ENCODE results near the gene PRRT3.

The PRRT3 gene

DNA sequence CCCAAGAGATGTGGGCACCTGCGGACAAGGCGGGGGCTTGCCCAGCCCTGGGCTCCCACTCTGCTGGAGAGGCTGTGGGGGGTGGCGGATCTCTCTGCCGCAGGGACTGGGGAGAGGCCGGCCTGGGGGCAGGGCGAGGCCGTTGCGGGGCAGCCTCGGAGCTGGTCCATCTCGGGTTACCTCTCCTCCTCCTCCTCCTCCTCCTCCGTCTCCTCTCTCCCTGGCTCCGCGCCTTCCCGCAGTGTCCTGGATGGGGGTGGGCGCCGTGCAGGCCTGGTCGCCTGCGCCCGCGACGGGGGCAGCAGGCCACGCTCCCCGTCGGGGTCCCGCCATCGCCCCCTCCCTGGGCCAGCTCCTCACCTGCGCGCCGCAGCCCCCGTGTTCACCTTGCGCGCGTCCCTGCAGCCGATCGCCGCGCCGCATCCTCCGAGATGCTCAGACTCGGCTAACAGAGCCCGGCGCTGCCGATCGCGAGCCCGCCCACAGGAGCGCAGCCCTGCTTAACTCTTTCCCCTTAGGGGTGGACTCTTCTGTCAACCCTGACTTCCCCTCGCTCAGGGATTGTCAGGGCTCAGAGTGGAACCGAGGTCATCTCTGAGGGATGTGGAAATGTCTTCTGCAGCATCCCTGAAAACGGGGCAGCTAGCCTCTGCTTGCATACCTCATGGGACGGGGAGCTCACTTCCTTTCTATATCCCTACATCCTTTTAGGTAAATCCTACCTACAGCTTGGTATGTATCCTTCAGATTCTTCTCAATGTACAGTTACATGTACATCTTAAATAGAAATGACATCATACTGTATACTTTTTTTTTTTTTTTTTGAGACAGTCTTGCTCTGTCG is at the start of gene PRRT3:
Gene PRRT3 (minus strand): TSS at position 447 of the 844 bp plus-strand sequence. CDS start 2,293 bp downstream, outside the sequence.
- TF ChIP-seq, protein P1, sequence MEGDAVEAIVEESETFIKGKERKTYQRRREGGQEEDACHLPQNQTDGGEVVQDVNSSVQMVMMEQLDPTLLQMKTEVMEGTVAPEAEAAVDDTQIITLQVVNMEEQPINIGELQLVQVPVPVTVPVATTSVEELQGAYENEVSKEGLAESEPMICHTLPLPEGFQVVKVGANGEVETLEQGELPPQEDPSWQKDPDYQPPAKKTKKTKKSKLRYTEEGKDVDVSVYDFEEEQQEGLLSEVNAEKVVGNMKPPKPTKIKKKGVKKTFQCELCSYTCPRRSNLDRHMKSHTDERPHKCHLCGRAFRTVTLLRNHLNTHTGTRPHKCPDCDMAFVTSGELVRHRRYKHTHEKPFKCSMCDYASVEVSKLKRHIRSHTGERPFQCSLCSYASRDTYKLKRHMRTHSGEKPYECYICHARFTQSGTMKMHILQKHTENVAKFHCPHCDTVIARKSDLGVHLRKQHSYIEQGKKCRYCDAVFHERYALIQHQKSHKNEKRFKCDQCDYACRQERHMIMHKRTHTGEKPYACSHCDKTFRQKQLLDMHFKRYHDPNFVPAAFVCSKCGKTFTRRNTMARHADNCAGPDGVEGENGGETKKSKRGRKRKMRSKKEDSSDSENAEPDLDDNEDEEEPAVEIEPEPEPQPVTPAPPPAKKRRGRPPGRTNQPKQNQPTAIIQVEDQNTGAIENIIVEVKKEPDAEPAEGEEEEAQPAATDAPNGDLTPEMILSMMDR (IDR thresholded peaks at IDR 0.05; ENCODE audit: extremely low read depth, missing control alignments), result no peak
- DNase-seq (ENCODE audit: low spot score), result peak; percentile 86

DNA sequence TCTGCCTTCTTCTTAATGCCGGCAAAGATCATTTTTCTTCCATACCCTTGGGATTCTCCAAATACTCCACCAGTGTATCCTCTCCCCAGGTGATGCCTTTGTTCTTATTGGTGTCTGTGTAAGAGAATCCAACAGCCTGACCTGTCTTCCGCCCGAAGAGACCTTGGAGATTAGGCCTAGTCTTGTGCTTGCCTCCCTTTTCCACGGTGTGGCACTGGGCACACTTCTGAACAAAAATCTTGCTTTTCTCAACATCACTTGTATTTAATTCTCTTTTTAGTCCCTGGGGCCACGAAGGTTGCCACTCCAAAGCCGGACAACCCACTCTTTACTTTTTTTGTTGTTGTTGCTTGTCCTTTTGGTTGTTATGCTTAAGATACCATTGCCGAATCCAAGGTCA is 48.5 kb upstream of the PRRT3 start:
- DNase-seq (ENCODE audit: low spot score), result no peak
- TF ChIP-seq, protein P1 (IDR thresholded peaks at IDR 0.05; ENCODE audit: extremely low read depth, missing control alignments), result no peak

DNA sequence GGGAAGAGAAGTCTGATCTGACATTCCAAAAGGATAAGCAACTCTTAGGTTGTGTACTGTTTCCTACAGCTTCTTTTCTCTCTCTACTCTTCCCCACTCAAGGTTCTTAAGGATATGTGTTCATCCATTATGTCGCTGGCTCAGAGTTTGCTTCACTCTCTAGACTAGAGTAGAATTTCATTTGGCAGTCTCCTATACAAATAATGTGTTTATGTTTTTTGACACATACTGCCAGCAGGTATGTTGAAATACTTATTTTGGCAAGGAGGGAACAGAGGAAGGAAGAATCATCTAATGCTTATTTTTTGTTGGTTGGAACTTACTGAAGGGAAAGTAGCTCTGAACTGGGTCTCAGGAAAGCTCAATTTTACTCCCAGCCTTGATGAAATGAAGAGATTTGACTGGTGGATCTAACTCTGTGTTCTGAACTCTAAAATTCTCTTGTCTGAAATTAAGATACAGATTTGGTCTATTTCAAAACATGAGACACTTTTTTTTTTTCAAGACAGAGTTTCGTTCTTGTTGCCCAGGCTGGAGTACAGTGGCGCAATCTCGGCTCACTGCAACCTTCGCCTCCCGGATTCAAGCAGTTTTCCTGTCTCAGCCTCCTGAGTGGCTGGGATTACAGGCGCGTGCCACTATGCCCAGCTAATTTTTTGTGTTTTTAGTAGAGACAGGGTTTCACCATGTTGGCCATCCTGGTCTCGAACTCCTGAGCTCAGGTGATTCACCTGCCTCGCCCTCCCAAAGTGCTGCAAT is 42.1 kb upstream of the PRRT3 start:
- TF ChIP-seq, protein P1 (IDR thresholded peaks at IDR 0.05; ENCODE audit: extremely low read depth, missing control alignments), result no peak
- no peak for DNase-seq (ENCODE audit: low spot score)

DNA sequence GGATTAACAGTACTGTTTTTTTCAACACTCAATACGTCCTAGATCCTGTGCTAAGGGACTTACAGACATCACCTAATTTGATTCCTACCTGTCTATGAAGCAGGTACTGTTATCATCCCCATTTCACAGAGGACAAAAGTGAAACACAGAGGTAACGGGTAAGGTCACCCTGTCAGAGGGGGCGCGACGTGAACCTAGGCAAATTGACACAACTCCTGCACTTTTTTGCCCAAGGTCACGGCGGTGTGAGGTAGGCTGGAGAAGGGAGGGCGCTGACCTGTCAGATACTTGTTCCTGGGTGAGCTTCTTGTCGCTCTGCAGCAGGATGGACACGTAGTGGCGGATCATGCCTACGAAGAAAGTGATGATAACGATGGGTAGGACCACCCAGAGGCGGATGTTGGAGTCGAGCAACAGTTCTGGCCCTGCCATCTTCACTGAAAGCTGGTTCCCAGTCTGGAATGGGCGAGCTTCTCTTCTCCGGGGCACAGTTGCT is 34.1 kb upstream of the PRRT3 start:
- TF ChIP-seq, protein P1 (IDR thresholded peaks at IDR 0.05; ENCODE audit: extremely low read depth, missing control alignments), result no peak

DNA sequence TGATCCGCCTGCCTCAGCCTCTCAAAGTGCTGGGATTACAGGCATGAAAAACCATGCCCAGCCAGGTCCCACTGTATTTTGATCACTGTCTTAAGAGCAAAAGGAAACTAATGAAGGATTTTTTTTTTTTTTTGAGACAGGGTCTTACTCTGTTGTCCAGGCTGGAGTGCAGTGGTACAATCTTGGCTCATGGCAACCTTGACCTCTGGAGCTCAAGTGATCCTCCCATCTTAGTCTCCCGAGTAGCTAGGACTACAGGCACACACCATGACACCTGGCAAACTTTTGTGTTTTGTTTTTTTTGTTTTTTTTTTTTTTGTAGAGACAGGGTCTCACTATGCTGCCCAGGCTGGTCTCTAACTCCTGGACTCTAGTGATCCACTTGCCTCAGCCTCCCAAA is 28.0 kb upstream of the PRRT3 start:
- TF ChIP-seq, protein P1 (IDR thresholded peaks at IDR 0.05; ENCODE audit: extremely low read depth, missing control alignments), result no peak
- DNase-seq (ENCODE audit: low spot score), result no peak

More for the DNA sequence above, 34.1 kb upstream of the PRRT3 start:
- no peak for DNase-seq (ENCODE audit: low spot score)

DNA sequence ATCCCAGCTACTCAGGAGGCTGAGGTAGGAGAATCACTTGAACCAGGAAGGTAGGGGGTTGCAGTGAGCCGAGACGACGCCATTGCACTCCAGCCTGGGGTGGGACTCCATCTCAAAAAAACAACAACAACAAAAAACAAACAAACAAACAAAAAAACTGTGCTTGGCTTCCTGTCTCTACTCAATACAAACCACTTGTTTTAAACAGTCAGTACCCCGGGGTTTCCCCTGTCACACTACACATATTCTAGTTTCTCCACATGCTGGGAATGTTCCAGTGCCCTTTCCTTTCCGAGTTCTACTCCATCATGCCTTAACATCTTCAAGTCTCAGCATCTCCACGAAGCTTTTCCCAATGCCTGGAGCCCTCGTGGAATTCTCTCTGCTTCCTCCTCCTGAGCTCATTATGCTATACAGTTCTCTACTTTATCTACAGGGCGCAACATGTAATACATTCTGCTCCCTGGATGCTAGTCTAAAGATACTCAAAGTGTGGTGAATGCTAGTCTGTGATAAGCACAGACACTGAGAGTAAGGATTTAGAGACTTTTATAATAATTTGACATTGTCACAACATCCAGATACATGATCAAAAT is 26.6 kb upstream of the PRRT3 start:
- DNase-seq (ENCODE audit: low spot score), result no peak
- TF ChIP-seq, protein P1 (IDR thresholded peaks at IDR 0.05; ENCODE audit: extremely low read depth, missing control alignments), result no peak
